Ovary (tissue), 3 donors: ENCODE measurements around the gene AKR1D1.

Experiments
- EP300 ChIP-seq: sonication (generic); formaldehyde crosslinking; IDR thresholded peaks from one replicate; pipeline ENCODE4 v1.6.1; 2017; ENCODE audit warnings: antibody characterized with exemption
- TF ChIP-seq, protein P1 (sequence below), 3 donors: fragments of 450-650 bp in 2 of 3; fragments of 200-600 bp in 1 of 3; IDR thresholded peaks; one replicate each; pipeline versions ENCODE4 v1.5.1 to v1.8.0; 2016 to 2022; ENCODE audit warnings: antibody characterized with exemption in 3 of 3, mild to moderate bottlenecking in 1 of 3
- donor health status: DM: no; HTN: no; CAD: no.

DNA sequence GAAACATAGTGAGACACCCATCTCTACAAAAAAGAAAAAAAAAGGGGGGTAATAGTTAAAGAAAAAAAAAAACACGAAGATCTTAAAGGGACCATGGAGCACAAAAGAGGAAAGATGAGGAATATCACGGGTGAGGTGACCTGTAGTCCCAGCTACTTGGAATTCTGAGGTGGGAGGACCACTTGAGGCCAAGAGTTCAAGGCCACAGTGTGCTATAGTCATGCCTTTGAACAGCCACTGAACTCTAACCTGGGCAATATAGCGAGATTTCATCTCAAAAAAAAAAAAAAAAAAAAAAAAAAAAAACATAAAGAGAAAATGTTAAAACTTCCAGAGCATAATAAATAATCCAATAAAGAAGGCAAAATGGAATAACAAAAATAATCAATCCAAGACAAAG is 23.6 kb downstream of the AKR1D1 start:
- TF ChIP-seq, protein P1, sequence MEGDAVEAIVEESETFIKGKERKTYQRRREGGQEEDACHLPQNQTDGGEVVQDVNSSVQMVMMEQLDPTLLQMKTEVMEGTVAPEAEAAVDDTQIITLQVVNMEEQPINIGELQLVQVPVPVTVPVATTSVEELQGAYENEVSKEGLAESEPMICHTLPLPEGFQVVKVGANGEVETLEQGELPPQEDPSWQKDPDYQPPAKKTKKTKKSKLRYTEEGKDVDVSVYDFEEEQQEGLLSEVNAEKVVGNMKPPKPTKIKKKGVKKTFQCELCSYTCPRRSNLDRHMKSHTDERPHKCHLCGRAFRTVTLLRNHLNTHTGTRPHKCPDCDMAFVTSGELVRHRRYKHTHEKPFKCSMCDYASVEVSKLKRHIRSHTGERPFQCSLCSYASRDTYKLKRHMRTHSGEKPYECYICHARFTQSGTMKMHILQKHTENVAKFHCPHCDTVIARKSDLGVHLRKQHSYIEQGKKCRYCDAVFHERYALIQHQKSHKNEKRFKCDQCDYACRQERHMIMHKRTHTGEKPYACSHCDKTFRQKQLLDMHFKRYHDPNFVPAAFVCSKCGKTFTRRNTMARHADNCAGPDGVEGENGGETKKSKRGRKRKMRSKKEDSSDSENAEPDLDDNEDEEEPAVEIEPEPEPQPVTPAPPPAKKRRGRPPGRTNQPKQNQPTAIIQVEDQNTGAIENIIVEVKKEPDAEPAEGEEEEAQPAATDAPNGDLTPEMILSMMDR (IDR thresholded peaks at IDR 0.05), result no peak
- no peak for TF ChIP-seq EP300
